ENCODE measurements around the gene TIMM17A. TPM values are rescaled to one million over a fixed set of nuclear protein-coding genes. Genes with fewer than 3 reads are reported as not detected.

Gene TIMM17A
- total and polyA plus RNA-seq, 2 of the 8 experiments (the other 6 are each of a cell fraction or from before 2014, with no cell fraction given), result 30.3 to 57.1 TPM

DNA sequence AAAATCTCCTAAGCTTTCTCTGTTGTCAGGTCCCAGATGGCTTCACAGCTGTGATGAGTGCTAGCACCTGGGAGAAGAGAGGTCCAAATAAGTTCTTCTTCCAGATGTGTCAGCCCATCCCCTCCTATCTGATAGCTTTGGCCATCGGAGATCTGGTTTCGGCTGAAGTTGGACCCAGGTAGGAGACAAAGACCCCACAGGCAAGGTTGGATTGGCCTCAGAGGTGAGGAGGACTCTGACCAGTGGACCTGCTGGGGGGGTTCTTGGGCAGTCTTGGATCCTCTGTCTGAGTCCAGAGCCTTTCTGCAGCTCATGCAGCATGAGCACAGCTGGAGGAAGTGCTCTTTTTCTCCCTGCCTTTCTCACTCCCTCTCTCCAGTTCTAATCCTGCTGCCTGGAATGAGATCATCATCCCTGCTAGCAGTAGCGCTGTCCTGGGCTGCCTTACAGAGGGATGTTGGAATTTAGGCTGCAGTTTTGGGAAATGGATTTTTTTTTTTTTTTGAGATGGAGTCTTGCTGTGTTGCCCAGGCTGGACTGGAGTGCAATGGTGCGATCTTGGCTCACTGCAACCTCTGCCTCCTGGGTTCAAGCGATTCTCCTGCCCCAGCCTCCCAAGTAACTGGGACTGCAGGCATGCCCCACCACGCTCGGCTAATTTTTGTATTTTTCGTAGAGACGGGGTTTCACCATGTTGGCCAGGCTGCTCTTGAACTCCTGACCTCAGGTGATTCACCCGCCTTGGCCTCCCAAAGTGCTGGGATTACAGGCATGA, 34.2 kb downstream of the TIMM17A start:
- H2BK12ac ChIP-seq (ENCODE audit: low read depth, low read length), result no peak overlapping the region
- no peak overlapping the region for H3K4me2 ChIP-seq (ENCODE audit: insufficient read depth in 1 of 2, low read depth in 2 of 2, low read length in 2 of 2)
- H3K4me1 ChIP-seq (replicated peaks in 1 of 4; ENCODE audit: control insufficient read depth in 3 of 4, insufficient read depth in 4 of 4, low read length in 3 of 4), result no peaks in the 10 kb centered on the region
- no peaks in the 10 kb centered on the region for H3K9me3 ChIP-seq (ENCODE audit: insufficient read depth in 2 of 2, low read depth in 1 of 2, low read length in 1 of 2)
- no peak overlapping the region; the same call in 1 of the 2 replicates for H4K8ac ChIP-seq (ENCODE audit: extremely low read depth, insufficient read depth, low read length)
- no peak overlapping the region for H3K27ac ChIP-seq (ENCODE audit: low read depth, low read length)
- H3K36me3 ChIP-seq (ENCODE audit: control insufficient read depth in 2 of 4, insufficient read depth in 4 of 4, low read length in 3 of 4), result peaks cover 15 to 34% (median 28%) of the 10 kb centered on the region in 4 experiments
- no peak overlapping the region for H2AFZ ChIP-seq (ENCODE audit: low read length)
- no peak overlapping the region for H4K5ac ChIP-seq (ENCODE audit: insufficient read length, low read depth, low read length)
- no peak overlapping the region for H3K9ac ChIP-seq (replicated peaks in 1 of 4; ENCODE audit: extremely low read depth in 1 of 4, low read depth in 3 of 4, low read length in 3 of 4)
- H3K56ac ChIP-seq (replicated peaks; ENCODE audit: insufficient read length, low read depth, low read length), result no peak overlapping the region
- no peak overlapping the region for H3K14ac ChIP-seq (ENCODE audit: insufficient read length)
- no peaks in the 10 kb centered on the region for H3K27me3 ChIP-seq (replicated peaks in 1 of 4; ENCODE audit: control insufficient read depth in 3 of 4, extremely low read depth in 1 of 4, insufficient read depth in 3 of 4, low read length in 3 of 4)
- no peak overlapping the region for H2AK5ac ChIP-seq (ENCODE audit: low read depth, low read length)
- DNase-seq (ENCODE audit: low read depth in 1 of 2, low spot score in 2 of 2) (no peak), FAIRE-seq (no peak)
- 95% methylated on average over 10 of the region's 10 CpGs; no CpG with 5 or more reads in 1 of the 2 experiments for WGBS, 2 experiments (ENCODE audit: extremely low coverage in 1 of 2, insufficient coverage in 1 of 2, insufficient read length in 1 of 2, insufficient replicate concordance in 2 of 2, low coverage in 1 of 2, low lambda C conversion rate in 2 of 2, missing lambda C conversion rate in 1 of 2)
- TF ChIP-seq RNF2 (IDR thresholded peaks at IDR 0.05; ENCODE audit: borderline replicate concordance, low read depth, low read length, missing control alignments, poor library complexity, severe bottlenecking) (no peak), CEBPB (IDR thresholded peaks at IDR 0.05; ENCODE audit: low read depth, low read length) (no peak), CBX8 (IDR thresholded peaks at IDR 0.05; ENCODE audit: borderline replicate concordance, low read depth, low read length) (no peak), ASH2L (IDR thresholded peaks at IDR 0.05; ENCODE audit: low read length) (no peak), BACH1 (IDR thresholded peaks at IDR 0.05; ENCODE audit: low read length) (no peak)
- H4K20me1 ChIP-seq (replicated peaks in 1 of 2; ENCODE audit: control insufficient read depth in 1 of 2, insufficient read depth in 2 of 2, low read length in 2 of 2), result no peaks in the 10 kb centered on the region
- no peak overlapping the region for H3K23ac ChIP-seq (ENCODE audit: insufficient read length)
- no peak overlapping the region for H2BK120ac ChIP-seq (replicated peaks; ENCODE audit: low read depth, low read length)
- H3K79me2 ChIP-seq (ENCODE audit: control insufficient read depth in 1 of 2, insufficient read depth in 2 of 2, low read length in 2 of 2), result peaks cover 3 to 24% of the 10 kb centered on the region in 2 experiments; a peak in 3 of 4 replicates
- H3K23me2 ChIP-seq (ENCODE audit: low read depth, low read length), result no peaks in the 10 kb centered on the region
- no peak overlapping the region for H2BK15ac ChIP-seq (ENCODE audit: low read length)
- no peak overlapping the region for H2BK5ac ChIP-seq (ENCODE audit: low read depth, low read length)
- H3K4me3 ChIP-seq (ENCODE audit: extremely low read depth in 1 of 4, insufficient read depth in 2 of 4, low read depth in 3 of 4, low read length in 4 of 4), result no peak overlapping the region
- H3K79me1 ChIP-seq (ENCODE audit: low read depth, low read length), result peaks cover 2% of the 10 kb centered on the region; the same call in 1 of the 2 replicates
- H2BK20ac ChIP-seq (ENCODE audit: low read length), result no peak overlapping the region
- no peak overlapping the region for H4K91ac ChIP-seq (replicated peaks; ENCODE audit: insufficient read length, low read length)
- POLR2A ChIA-PET (ENCODE audit: partially characterized antibody), result interaction anchor here (1.5 kb wide), 1 partner anchor 11 kb away, joined by 7 read pairs; no protein-coding TSS in a partner anchor
- H3K4ac ChIP-seq (replicated peaks; ENCODE audit: insufficient read length, low read depth, low read length), result no peak overlapping the region
- CTCF ChIA-PET (ENCODE audit: partially characterized antibody), result interaction anchor here (0.7 to 6.6 kb wide), 10 partner anchors 9 to 147 kb away, joined by 3 to 52 read pairs (median 4); no protein-coding TSS in a partner anchor
- no peak overlapping the region for H3K18ac ChIP-seq (ENCODE audit: extremely low read depth, low read length)
